ENCODE results near the gene IL17REL.

IL17REL gene

DNA sequence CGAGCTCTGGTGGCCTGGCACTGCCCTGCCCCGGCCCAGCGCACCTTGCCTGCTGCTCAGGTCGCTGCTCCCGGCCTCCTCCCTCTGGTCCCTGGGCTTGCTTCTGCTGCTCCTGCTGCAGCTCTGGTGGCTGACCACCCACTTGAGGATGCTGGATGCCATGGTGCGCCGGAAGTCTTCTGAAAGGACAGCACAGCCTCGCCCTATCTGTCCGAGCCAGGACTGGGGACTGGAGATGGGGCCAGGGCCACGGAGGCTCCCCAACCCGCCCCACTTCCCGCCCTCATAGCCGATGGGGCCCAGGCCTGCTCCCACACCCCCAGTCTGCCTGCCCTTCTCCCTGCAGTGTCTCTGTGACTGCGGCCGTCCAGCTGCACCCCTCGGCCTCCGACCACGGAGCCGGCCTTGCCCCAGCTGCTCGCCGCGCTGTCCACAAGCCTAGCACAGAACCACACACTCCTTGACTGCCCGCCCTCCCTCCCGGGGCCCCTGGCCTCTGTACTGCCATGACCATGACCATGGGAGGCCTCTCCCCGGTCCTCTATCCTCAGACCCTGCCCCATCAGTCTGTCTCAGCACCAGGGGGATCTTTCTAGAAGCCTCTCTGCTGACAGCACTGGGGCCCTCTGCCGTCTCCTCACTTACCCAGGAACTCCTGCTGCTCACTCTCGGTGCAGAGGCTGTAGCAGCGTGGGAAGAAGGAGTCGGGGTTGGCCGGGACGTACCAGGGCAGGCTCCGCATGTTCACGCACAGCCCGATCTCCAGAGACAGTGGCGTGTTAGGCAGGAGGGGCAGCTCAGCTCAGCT, 32.9 kb upstream of the IL17REL start:
- no peak for DNase-seq

DNA sequence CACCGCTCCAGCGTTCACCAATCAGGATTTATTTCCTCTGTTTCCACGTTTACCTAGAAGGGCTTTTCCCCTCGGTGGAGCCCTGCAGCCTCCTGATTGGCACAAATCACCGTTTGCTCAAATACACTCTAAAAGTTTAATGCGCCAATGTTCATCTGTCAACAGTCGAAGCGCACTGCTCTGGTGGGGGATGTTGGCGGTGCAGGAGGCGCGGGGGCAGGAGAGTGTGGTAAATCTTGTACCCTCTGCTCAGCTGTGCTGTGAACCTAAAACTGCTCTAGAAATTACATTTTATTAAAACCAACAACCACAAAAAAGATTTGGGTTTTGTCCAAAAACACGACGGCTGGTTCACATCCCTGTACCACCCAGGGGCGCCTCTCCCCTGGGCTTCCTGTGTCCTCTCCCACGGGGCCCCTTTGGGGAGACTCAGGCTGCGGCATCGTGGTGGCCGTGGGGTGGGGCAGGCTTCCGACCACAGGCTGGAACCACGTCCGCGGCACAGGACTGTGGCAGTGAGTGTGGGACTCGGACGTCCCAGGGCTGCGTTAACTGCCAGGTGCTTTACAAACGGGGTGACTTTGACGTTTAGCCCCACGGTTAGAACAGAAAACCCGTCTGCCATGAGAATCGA, 32.0 kb upstream of the IL17REL start:
- no peak for DNase-seq

GRCh38 chr22:50041361-50042065, 28.9 kb upstream of the IL17REL start:
- DNase-seq = no peak

DNA sequence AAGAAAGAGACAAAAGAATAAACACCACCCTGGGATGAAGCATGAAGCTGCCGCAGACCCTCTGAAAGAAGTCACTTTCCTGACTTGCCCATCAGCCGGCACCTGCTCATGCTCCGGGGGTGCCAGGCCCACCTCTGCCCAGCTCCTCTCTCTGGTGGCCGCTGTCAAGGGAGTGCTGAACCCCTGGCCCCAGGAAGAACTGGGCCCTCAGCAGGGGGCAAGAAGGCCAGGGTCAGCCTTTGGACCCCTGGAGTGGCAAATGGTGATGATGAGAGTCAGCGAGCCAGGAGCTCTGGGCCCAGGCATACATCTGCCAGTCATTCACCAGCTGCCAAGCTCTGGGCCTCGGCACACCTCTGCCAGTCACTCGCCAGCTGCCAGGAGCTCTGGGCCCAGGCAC, 28.2 kb upstream of the IL17REL start:
- DNase-seq = no peak

DNA sequence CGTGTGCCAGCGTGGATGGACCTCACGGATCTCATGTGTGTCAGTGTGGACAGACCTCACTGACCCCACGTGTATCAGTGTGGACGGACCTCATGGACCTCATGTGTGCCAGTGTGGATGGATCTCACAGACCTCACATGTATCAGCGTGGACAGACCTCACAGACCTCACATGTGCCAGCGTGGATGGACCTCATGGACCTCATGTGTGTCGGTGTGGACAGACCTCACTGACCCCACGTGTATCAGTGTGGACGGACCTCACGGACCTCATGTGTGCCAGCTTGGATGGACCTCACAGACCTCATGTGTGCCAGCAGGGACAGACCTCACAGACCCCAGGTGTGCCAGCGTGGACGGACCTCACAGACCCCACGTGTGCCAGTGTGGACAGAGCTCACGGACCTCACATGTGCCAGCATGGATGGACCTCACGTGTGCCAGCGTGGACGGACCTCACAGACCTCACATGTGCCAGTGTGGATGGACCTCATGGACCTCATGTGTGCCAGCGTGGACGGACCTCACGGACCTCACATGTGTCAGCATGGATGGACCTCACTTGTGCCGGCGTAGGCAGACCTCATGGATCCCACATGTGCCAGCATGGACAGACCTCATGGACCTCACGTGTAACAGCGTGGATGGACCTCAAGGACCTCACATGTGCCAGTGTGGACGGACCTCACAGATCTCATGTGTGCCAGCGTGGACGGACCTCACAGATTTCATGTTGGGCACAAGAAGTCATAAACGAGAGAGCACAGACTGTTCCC, 27.3 kb upstream of the IL17REL start:
- no peak for DNase-seq

- no peak for DNase-seq
These were observed 23.6 kb upstream of the IL17REL start for GRCh38 chr22:50035976-50036724.

DNA sequence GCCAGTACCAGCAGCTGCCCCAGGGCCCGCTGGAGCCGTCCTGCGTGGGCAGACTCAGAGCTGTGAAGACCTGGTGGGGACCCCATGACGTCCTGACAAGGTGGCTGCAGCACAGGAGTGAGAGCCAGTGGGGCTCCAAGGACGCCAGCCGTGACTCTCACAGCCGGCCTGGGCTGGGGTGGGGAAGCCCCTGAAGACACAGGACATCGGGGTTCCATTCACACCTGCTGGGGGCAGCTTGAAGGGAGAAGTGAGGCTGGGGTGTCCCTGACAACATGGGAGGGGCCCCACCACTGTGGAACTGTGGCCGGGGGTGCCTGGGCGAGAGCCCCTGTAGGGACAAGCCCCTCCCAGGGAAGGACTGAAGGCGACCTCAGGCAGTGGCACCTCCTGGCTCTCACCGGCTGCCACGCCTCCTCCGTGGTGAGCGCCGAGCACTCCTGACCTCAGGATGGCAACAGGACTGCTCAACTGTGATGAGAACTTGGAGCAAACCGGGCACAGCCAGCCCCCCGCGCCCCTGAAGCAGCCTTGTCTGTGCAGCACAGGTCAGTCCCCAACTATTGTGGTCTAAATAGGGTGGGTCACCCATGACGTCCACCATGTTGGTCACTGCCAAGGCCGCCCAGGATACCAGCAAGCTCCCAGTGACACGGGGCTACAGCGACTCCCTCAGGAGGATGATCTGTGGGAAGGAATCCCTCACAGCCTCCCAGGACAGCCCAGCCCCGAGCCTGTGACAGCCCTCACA, 22.7 kb upstream of the IL17REL start:
- no peak for DNase-seq

DNA sequence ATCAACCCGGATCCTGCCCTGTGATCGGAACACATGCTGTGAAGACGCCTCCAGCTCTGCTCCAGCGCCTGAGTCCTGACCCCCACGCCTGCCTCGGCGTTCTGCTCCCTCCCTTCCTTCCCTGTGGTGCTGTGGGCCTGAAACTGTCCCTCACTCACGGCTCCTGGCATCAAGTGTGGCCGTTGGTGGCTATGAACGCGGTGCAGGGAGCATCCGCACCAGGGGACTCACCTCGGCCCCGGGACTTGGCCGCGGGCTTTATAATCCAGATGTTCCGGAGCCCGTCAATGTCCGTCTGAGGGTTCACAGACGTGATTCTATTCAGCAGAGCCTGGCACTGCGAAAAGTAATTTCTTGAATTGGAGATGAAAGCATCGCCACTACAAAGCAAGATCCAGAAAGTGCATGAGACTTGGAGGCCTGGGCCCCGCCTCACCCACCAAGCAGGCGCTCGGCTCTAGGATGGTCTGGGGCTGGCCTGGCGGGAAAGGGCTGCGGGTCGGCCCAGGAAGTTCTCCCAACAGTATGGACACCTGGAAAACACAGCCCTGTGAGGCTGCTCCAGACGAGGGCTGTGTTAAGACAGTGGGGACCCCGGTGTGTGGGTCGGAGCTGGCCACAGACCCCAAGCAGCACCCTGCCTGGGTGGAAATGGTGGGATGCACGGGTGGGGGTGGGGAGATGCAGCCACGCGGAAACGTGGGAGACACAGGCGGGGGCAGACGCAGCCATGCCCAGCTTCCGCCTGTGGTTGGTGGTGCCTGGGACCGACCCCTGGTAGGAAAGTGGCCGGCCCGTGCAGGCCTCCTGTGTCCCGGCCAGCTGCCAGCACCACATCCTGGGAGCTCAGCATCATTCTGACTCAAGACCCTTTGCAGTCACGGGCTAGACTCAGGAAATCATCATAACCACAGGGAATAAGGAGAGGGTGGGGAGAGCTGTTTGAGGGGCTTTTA, 21.8 kb upstream of the IL17REL start:
- DNase-seq = no peak

GRCh38 chr22:50032941-50033601, 20.5 kb upstream of the IL17REL start:
- DNase-seq = no peak

DNA sequence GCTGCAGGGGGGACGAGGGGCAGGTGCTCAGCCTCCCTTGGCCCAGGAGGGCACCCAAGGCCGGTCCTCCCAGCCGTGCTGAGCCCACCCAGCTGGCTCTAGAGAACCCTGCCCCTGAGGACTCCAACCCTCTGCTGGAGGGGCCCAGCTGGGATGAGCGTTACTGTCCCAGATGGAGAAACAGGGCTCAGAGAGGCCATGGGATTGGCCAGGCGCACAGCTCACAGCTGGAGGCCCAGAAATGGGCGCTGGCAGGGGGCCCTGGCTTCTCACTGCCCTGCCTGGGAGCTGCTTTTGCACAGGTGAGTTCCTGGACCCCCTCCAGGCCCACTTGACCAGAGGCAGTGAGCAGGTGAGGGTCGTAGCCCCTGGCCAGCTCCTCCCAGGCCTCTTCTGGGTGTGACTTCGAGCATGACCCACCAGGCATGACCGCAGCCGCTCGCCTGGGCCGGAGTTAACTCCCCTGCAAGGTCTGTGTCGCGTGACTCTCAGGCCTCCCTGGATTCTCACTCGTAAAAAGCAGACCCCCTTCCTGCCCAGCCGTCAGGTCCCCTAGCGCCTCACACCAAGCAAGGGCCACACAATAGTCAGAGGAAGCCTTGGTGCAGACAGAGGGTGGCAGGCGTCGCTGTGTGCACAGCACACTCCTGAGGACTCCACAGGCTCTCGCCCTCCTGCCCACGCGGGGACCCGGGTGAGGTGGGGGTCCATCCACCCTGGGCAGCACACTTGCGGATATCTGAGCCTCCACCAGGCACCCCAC, 19.7 kb upstream of the IL17REL start:
- DNase-seq = no peak

DNA sequence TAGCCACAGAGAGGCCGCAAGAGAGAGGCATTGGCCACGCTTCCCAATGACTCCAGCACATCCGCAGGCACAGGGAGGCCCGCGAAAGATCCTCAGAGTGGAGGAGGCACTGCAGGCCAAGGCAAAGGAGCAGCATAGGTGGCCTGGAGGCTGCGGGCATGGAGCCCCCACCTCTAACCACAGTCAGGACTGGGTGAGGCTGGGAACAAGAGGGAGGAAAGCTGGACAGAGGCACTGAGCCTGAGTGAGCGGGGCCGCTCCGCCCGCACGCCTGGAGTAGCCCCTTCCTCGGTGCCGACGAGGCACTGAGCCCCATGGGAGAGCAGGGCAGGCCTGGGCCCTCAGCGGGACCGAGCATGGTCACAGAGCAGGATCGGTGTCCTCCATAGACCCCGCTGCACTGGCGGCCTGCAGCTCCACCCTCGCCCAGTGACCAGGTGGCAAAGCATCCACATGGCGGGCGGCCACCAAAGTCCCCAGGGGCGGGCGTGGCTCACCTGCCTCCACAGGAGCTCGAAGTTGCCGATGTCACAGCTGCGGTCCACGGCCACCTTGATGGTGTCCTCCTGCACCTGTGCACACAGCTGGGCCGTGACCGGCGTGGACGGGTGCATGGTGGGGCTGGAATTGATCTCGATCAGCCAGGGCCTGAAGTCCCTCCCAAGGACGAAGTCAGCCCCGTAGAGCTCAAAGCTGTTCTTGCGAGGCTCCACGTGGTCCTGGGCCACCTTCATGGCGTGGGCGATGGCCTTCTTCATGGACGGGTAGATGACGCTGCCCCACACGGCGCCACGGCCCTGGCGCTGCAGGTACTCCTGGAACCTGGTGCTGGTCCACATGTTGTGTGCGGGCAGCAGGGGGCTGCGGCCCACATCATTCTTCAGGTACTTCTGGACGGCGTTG, 18.9 kb upstream of the IL17REL start:
- no peak for DNase-seq

DNA sequence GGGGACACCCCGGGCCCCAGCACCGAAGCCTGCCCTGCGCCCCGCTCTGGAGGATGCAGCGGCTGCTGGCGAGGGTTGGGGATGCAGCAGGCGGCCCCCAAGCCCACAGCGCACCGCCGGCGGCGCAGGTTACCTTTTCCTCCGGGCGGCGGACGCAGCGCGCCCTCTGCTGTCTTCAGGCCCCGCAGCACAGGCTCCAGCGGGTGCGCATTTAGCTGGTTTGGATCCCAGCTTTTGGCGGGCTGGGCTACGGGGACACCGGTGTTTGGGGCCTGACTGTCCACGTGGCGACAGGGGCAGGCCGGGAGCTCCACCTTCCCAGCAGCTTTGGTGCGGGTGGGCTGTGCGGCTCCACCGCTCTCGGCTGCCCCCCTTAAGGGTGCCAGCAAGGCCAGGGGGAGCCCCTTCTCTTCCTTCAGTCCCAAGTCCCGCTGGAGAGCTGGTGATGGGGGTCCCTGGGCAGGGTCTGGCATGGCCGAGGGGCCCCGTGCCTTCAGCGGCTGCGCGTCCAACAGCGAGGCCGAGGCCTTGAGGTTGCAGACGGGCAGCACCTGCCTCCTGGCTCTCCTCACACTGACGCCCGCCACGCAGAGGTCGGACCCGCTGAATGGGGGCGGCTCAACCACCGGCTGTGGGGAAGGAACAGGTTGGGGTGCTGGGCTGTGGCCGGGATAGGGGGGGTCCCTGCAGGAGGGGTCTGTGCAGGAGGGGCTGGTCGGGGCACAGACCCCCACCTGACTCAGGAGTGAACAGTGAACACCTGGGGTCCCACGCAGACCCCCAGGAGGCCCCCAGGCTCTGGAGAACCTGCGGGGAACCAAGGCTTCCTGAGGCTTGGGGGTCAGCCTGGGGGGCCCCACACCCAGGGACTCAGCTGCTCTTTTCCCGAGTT, 18.0 kb upstream of the IL17REL start:
- peak; percentile 42 for DNase-seq

GRCh38 chr22:50027639-50028537, 15.3 kb upstream of the IL17REL start:
- no peak for DNase-seq

DNA sequence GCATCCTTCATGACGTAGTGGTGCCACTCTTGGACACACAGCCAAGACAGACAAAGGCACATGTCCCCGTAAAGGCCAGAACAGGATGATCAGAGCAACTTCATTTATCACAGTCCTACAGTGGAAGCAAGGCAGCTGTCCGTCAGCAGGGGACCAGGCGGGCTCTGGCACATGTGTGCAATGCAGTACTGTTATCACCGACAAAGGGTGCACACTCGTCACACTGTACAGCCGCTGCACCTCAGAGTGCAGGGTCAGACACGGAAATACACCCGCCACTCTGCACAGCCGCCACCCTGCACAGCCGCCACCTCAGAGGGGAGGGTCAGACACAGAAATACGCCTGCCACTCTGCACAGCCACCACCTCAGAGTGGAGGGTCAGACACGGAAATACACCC, 13.4 kb upstream of the IL17REL start:
- DNase-seq = no peak

GRCh38 chr22:50022171-50022819, 9.7 kb upstream of the IL17REL start:
- no peak for DNase-seq
